ENCODE results near the gene AOPEP. TPM values are rescaled to one million over a fixed set of nuclear protein-coding genes. Genes with fewer than 3 reads are reported as not detected.

AOPEP gene
- total RNA-seq, 1 experiment from 2014 or later: 36.4 TPM

DNA sequence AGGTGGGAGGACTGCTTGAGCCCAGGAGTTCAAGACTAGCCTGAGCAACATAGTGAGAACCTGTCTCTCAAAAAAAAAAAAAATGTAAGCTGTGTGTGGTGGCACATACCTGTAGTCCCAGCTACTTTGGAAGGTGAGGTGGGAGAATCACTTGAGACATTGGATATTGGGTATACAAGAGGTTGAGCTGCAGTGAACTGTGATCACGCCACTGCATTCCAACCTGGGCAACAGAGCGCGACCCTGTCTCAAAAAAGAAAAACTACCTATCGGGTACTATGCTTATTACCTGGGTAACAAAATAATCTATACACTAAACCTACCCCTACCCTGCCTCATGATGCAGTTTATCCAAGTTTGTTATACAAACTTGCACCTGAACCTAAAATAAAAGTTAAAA is 64.9 kb downstream of the AOPEP start:
- no peaks in the 10 kb centered on the region for H3K9me3 ChIP-seq (ENCODE audit: control insufficient read depth, insufficient read depth, low read depth, low read length)
- no peak overlapping the region for H3K27ac ChIP-seq (ENCODE audit: low read length)
- no peak overlapping the region for H3K4me3 ChIP-seq (ENCODE audit: low read depth in 2 of 2, low read length in 2 of 2)
- ChIA-PET POLR2A (no interaction called here), CTCF (no interaction called here)
- no TSS peak for BruUV-seq (replicated peaks)
- DNase-seq (ENCODE audit: low read depth, low spot score) (no peak), ATAC-seq (no peak)
- TF ChIP-seq CTCF (IDR thresholded peaks at IDR 0.05): no peak
- TF ChIP-seq TCF7L2 (IDR thresholded peaks at IDR 0.05; ENCODE audit: low read depth, low read length): no peak
- TF ChIP-seq, protein P1, sequence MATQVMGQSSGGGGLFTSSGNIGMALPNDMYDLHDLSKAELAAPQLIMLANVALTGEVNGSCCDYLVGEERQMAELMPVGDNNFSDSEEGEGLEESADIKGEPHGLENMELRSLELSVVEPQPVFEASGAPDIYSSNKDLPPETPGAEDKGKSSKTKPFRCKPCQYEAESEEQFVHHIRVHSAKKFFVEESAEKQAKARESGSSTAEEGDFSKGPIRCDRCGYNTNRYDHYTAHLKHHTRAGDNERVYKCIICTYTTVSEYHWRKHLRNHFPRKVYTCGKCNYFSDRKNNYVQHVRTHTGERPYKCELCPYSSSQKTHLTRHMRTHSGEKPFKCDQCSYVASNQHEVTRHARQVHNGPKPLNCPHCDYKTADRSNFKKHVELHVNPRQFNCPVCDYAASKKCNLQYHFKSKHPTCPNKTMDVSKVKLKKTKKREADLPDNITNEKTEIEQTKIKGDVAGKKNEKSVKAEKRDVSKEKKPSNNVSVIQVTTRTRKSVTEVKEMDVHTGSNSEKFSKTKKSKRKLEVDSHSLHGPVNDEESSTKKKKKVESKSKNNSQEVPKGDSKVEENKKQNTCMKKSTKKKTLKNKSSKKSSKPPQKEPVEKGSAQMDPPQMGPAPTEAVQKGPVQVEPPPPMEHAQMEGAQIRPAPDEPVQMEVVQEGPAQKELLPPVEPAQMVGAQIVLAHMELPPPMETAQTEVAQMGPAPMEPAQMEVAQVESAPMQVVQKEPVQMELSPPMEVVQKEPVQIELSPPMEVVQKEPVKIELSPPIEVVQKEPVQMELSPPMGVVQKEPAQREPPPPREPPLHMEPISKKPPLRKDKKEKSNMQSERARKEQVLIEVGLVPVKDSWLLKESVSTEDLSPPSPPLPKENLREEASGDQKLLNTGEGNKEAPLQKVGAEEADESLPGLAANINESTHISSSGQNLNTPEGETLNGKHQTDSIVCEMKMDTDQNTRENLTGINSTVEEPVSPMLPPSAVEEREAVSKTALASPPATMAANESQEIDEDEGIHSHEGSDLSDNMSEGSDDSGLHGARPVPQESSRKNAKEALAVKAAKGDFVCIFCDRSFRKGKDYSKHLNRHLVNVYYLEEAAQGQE (IDR thresholded peaks at IDR 0.05; ENCODE audit: insufficient read depth in 1 of 2, low read depth in 2 of 2, low read length in 1 of 2): no peak
- TF ChIP-seq SIN3A (IDR thresholded peaks at IDR 0.05; ENCODE audit: borderline replicate concordance, insufficient read depth, low read depth, low read length): no peak
- no peak for TF ChIP-seq POLR2AphosphoS5 (IDR thresholded peaks at IDR 0.05; ENCODE audit: low read depth, low read length)
- H3K27me3 ChIP-seq (ENCODE audit: control insufficient read depth, insufficient read depth, low read length): no peaks in the 10 kb centered on the region
- no peaks in the 10 kb centered on the region for H3K4me1 ChIP-seq (ENCODE audit: control insufficient read depth, insufficient read depth, low read length)
- intact Hi-C loops (cut with micrococcal nuclease; ENCODE audit: unreplicated experiment) (no loop called here), in situ Hi-C loops (cut with HindIII; ENCODE audit: low pct_unique_long_range_greater_than_20kb, low sequenced_read_pairs) (no loop called here)
- no peaks in the 10 kb centered on the region for H3K36me3 ChIP-seq (ENCODE audit: control insufficient read depth, insufficient read depth, low read length)

- Histone ChIP-seq H3K4me3 (ENCODE audit: low read depth in 2 of 2, low read length in 2 of 2) (no peak overlapping the region), H3K4me1 (ENCODE audit: control insufficient read depth, insufficient read depth, low read length) (no peaks in the 10 kb centered on the region), H3K9me3 (ENCODE audit: control insufficient read depth, insufficient read depth, low read depth, low read length) (no peaks in the 10 kb centered on the region), H3K27me3 (ENCODE audit: control insufficient read depth, insufficient read depth, low read length) (no peaks in the 10 kb centered on the region), H3K27ac (ENCODE audit: low read length) (no peak overlapping the region; the same call in 1 of the 2 replicates), H3K36me3 (ENCODE audit: control insufficient read depth, insufficient read depth, low read length) (no peaks in the 10 kb centered on the region)
- intact Hi-C loops (cut with micrococcal nuclease; ENCODE audit: unreplicated experiment): no loop called here
- no peak for DNase-seq (ENCODE audit: low read depth, low spot score)
- POLR2A ChIA-PET: no interaction called here
- BruUV-seq (replicated peaks): no TSS peak
- no peak for ATAC-seq
- CTCF ChIA-PET: no interaction called here
- in situ Hi-C loops (cut with HindIII; ENCODE audit: low pct_unique_long_range_greater_than_20kb, low sequenced_read_pairs): no loop called here
- TF ChIP-seq SIN3A (IDR thresholded peaks at IDR 0.05; ENCODE audit: borderline replicate concordance, insufficient read depth, low read depth, low read length) (no peak), POLR2AphosphoS5 (IDR thresholded peaks at IDR 0.05; ENCODE audit: low read depth, low read length) (no peak), CTCF (IDR thresholded peaks at IDR 0.05) (no peak), TCF7L2 (IDR thresholded peaks at IDR 0.05; ENCODE audit: low read depth, low read length) (no peak)
- TF ChIP-seq, protein P1 (IDR thresholded peaks at IDR 0.05; ENCODE audit: insufficient read depth in 1 of 2, low read depth in 2 of 2, low read length in 1 of 2): no peak
These were observed 66.0 kb downstream of the AOPEP start for GRCh38 chr9:94792511-94792910.

Measured in Panc1 (cell line).